ENCODE measurements around the gene IGDCC3.

DNA sequence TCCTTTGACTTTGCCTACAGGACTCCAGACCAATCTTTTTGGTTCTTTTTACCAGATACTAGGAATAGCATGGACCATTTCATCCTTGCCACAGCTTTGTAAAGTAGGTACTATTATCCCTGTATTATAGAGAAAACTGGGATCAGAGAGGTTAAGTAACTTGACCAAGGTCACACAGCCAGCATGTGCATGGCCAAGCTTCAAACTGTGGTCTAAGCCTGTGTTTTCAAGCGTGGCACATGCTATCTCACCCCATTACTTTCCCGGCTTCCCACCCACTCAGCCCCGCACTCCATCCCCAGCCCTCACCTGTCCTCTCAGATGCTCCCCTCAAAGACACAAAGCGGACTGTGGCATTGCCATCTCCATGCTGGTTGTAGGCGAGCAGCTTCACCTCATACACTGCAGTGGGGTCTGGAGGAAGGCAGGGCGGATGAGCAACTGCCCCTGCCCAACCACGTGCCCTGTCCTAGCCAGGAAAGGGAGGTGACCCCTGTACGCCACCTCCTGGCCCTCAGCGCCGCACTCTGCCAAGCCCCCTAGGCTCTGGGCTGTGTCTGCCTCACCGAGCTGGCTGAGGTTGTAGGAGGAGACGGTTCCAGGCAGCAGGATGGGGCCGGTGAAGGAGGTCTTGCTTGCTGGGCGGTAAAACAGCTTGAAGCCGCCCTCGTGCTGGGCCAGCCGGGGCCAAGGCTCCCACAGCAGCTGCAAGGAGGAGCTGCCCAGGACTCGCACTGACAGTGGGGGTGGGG is 47.6 kb downstream of the IGDCC3 start:
- TF ChIP-seq NR2C2 (CRISPR knock-in tag; IDR thresholded peaks at IDR 0.05) = no peak
- TF ChIP-seq, protein P1, sequence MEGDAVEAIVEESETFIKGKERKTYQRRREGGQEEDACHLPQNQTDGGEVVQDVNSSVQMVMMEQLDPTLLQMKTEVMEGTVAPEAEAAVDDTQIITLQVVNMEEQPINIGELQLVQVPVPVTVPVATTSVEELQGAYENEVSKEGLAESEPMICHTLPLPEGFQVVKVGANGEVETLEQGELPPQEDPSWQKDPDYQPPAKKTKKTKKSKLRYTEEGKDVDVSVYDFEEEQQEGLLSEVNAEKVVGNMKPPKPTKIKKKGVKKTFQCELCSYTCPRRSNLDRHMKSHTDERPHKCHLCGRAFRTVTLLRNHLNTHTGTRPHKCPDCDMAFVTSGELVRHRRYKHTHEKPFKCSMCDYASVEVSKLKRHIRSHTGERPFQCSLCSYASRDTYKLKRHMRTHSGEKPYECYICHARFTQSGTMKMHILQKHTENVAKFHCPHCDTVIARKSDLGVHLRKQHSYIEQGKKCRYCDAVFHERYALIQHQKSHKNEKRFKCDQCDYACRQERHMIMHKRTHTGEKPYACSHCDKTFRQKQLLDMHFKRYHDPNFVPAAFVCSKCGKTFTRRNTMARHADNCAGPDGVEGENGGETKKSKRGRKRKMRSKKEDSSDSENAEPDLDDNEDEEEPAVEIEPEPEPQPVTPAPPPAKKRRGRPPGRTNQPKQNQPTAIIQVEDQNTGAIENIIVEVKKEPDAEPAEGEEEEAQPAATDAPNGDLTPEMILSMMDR (IDR thresholded peaks at IDR 0.05) = no peak
- no peak for TF ChIP-seq ZNF423 (CRISPR knock-in tag; IDR thresholded peaks at IDR 0.05)
- no peak for TF ChIP-seq RORB (CRISPR knock-in tag; IDR thresholded peaks at IDR 0.05)
